Psoas muscle (tissue), 8 donors: ENCODE results near the gene PCCA. TPM values are rescaled to one million over a fixed set of nuclear protein-coding genes. Genes with fewer than 3 reads are reported as not detected.

ENCODE experiments used
- ATAC-seq, 4 donors: fragments of 200-7000 bp; cut with Tn5 transposase; one replicate each; pipeline ENCODE4 v1.9.1; 2020; ENCODE audit warnings: moderate library complexity in 3 of 4, mild to moderate bottlenecking in 2 of 4
- DNase-seq, 2 donors: peaks; one replicate each; pipeline ENCODE4 v3.0.0-alpha.2; 2020
- H3K27ac ChIP-seq: fragments of 200-600 bp; one replicate; pipeline ENCODE4 v1.8.0; 2022
- H3K27me3 ChIP-seq, 3 donors: fragments of 200-600 bp in 1 of 3; one replicate each; pipeline versions ENCODE4 v1.6.1 to v1.8.0; 2013 to 2022; ENCODE audit warnings: low read length in 2 of 3, mild to moderate bottlenecking in 2 of 3, moderate library complexity in 1 of 3; ENCODE audit not compliant: insufficient read depth in 3 of 3
- H3K36me3 ChIP-seq, 2 donors: fragments of 200-600 bp in 1 of 2; one replicate each; pipeline versions ENCODE4 v1.6.1 to v1.8.0; 2013 to 2022; ENCODE audit warnings: low read depth in 1 of 2, mild to moderate bottlenecking in 1 of 2, moderate library complexity in 1 of 2; ENCODE audit not compliant: insufficient read depth in 1 of 2
- H3K4me1 ChIP-seq: fragments of 200-600 bp; one replicate; pipeline ENCODE4 v1.8.0; 2022
- H3K4me3 ChIP-seq: fragments of 200-600 bp; one replicate; pipeline ENCODE4 v1.8.0; 2022; ENCODE audit warnings: mild to moderate bottlenecking
- H3K9me3 ChIP-seq: fragments of 200-600 bp; one replicate; pipeline ENCODE4 v1.8.0; 2022
- CTCF ChIP-seq: fragments of 200-600 bp; IDR thresholded peaks from one replicate; pipeline ENCODE4 v1.8.0; 2022; ENCODE audit warnings: antibody characterized with exemption
- WGBS, 3 donors: extraction: QIAGEN DNeasy Blood & Tissue Kit; methylation state at CpG; one replicate each; pipeline versions ENCODE4 v1.1.6 to v1.1.7; 2013; 5-methylcytosine and 5-hydroxymethylcytosine counted together
- intact Hi-C, 2 donors: fragments of 100-400 bp; cut with DNase I; formaldehyde crosslinking; loops; one replicate each; pipeline versions ENCODE4 v1.11.0 to v1.14.2; 2022
- polyA plus RNA-seq, 3 donors: library from polyadenylated mRNA; stranded (reverse); fragments of 200-250 nt; gene quantifications; one replicate each; pipeline ENCODE4 v1.2.3, GENCODE V29; 2013
- total RNA-seq, 4 donors: library from RNA; stranded (reverse); fragmentation: NEBNext Ultra II Directional in 2 of 4; extraction: Animal tissue kit (Norgen Biotek cat#: 25700) in 2 of 4; gene quantifications; one replicate each; pipeline versions ENCODE4 v1.2.1 to v1.2.4, GENCODE V29; 2021 to 2023
- donor health status: healthy with polysubstance abuse.
- donor health status: DM: no; HTN: no; CAD: no; lungs with moderate emphysema.
- donor health status: Bipolar disorder and iron deficiency.
- donor health status: healthy.
- donor health status: DM: yes; HTN: yes; CAD: no.
- donor health status: DM: no; HTN: no; CAD: no.
- donor health status: DM: no; HTN: no; CAD: no.
- donor health status: DM: yes; HTN: yes; CAD: no.

The PCCA gene
- total and polyA plus RNA-seq, 7 donors, result 6.2 to 23.9 (median 13.3) TPM

- 22 to 31% (median 26%) methylated on average over 5 of the region's 5 CpGs for WGBS, 3 donors
- no peak for DNase-seq
- H3K4me3 ChIP-seq, result no peak overlapping the region
These were observed 146.5 kb downstream of the PCCA start for GRCh38 chr13:100235311-100235901.

GRCh38 chr13:100240109-100240779 lies 151.4 kb downstream of the PCCA start:
- ATAC-seq (no peak), DNase-seq (no peak)
- Histone ChIP-seq H3K36me3 (no peaks in the 10 kb centered on the region), H3K4me3 (no peak overlapping the region), H3K27ac (no peak overlapping the region), H3K4me1 (no peaks in the 10 kb centered on the region), H3K27me3 (no peaks in the 10 kb centered on the region), H3K9me3 (no peaks in the 10 kb centered on the region)
- intact Hi-C loops, result no loop called here
- WGBS, 3 donors, result 95 to 99% (median 97%) methylated on average over 4 of the region's 4 CpGs
- no peak for TF ChIP-seq CTCF

More at GRCh38 chr13:100235311-100235901, 146.5 kb downstream of the PCCA start:
- Histone ChIP-seq H3K27me3 (no peaks in the 10 kb centered on the region), H3K27ac (no peak overlapping the region), H3K36me3 (no peaks in the 10 kb centered on the region), H3K4me1 (no peaks in the 10 kb centered on the region), H3K9me3 (no peaks in the 10 kb centered on the region)
- ATAC-seq, result peak in 1 of 4 donors; percentile 58
- peak; percentile 55 for TF ChIP-seq CTCF
- intact Hi-C loops, result loop anchor here in 1 of 2 donors (2.0 to 5.0 kb wide), 2 partner anchors 323 to 579 kb away; no protein-coding TSS in a partner anchor

- Histone ChIP-seq H3K27me3 (no peaks in the 10 kb centered on the region), H3K9me3 (peaks cover 11% of the 10 kb centered on the region), H3K27ac (no peak overlapping the region), H3K36me3 (no peaks in the 10 kb centered on the region), H3K4me3 (no peak overlapping the region), H3K4me1 (no peaks in the 10 kb centered on the region)
- 50 to 54% (median 53%) methylated on average over 3 of the region's 3 CpGs for whole genome bisulfite sequencing, 3 donors
- DNase-seq, result no peak
- TF ChIP-seq CTCF, result no peak
- intact Hi-C loops, result no loop called here
- ATAC-seq, result no peak
These were observed 155.5 kb downstream of the PCCA start for GRCh38 chr13:100244431-100244830.

GRCh38 chr13:100245104-100245503 lies 156.2 kb downstream of the PCCA start:
- Histone ChIP-seq H3K4me3 (no peak overlapping the region), H3K9me3 (peaks cover 11% of the 10 kb centered on the region), H3K36me3 (no peaks in the 10 kb centered on the region), H3K27ac (no peak overlapping the region), H3K27me3 (no peaks in the 10 kb centered on the region), H3K4me1 (no peaks in the 10 kb centered on the region)
- no peak for ATAC-seq
- no peak for DNase-seq
- intact Hi-C loops, result no loop called here
- WGBS, 3 donors, result 59 to 68% (median 63%) methylated on average over 1 of the region's 1 CpG
- TF ChIP-seq CTCF, result no peak
